T-helper 17 cell (primary cell): ENCODE results near the gene CSPG4. TPM values are rescaled to one million over a fixed set of nuclear protein-coding genes. Genes with fewer than 3 reads are reported as not detected.
"Not testable (repeated sequence)": the region's sequence is repeated elsewhere in the genome, so short reads cannot be mapped to it uniquely, and the experiment has no call there.

ENCODE experiments used
- ATAC-seq: fragments of 150-1000 bp; cut with Tn5 transposase; 2 replicates; pipeline ENCODE4 v1.10.0; 2021; ENCODE audit warnings: mild to moderate bottlenecking, moderate library complexity
- DNase-seq, 3 donors: peaks; one replicate each; pipeline versions ENCODE4 v3.0.0 to v3.0.0-alpha.2; 2020 to 2021
- H3K9me3 ChIP-seq: one replicate; pipeline ENCODE4 v1.7.0; 2013; ENCODE audit warnings: low read length, mild to moderate bottlenecking; ENCODE audit not compliant: control insufficient read depth, poor library complexity, severe bottlenecking
- H3K27ac Mint-ChIP-seq: one replicate; pipeline ENCODE4 v1.8.0; 2022; ENCODE audit warnings: mild to moderate bottlenecking, moderate library complexity, mixed read lengths
- H3K27me3 Mint-ChIP-seq: one replicate; pipeline ENCODE4 v1.8.0; 2022; ENCODE audit warnings: mixed read lengths
- H3K36me3 Mint-ChIP-seq: one replicate; pipeline ENCODE4 v1.8.0; 2022; ENCODE audit warnings: low read depth, mixed read lengths
- H3K4me1 Mint-ChIP-seq: one replicate; pipeline ENCODE4 v1.8.0; 2022; ENCODE audit warnings: mild to moderate bottlenecking, mixed read lengths
- H3K4me3 Mint-ChIP-seq: one replicate; pipeline ENCODE4 v1.8.0; 2022; ENCODE audit warnings: mild to moderate bottlenecking, moderate library complexity, mixed read lengths
- total RNA-seq, 4 donors: library from RNA in 2 of 4; stranded (reverse) in 2 of 4; gene quantifications; one replicate each; pipeline ENCODE4 v1.2.3 and lab custom pipeline; 2022 to 2026

Gene CSPG4
- total RNA-seq, 2 donors from 2014 or later: 0.08 TPM; not detected in 1

GRCh38 chr15:75689429-75689828 is 23.2 kb downstream of the CSPG4 start:
- H3K4me3 Mint-ChIP-seq, DNase-seq, H3K36me3 Mint-ChIP-seq, H3K4me1 Mint-ChIP-seq, H3K27ac Mint-ChIP-seq, H3K9me3 ChIP-seq, ATAC-seq: not testable (repeated sequence)
- peaks cover 15% of the 10 kb centered on the region for H3K27me3 Mint-ChIP-seq

- Mint-ChIP-seq H3K4me3 (no peak overlapping the region), H3K27me3 (peaks cover 14% of the 10 kb centered on the region), H3K4me1 (peaks cover 4% of the 10 kb centered on the region), H3K36me3 (peaks cover 4% of the 10 kb centered on the region), H3K27ac (no peak overlapping the region)
- no peaks in the 10 kb centered on the region for H3K9me3 ChIP-seq
- DNase-seq (no peak), ATAC-seq (no peak)
Observed at GRCh38 chr15:75688831-75689230, 23.8 kb downstream of the CSPG4 start.

GRCh38 chr15:75688278-75688557 is 24.4 kb downstream of the CSPG4 start:
- no peak for DNase-seq
- Mint-ChIP-seq H3K4me1 (peaks cover 4% of the 10 kb centered on the region), H3K27me3 (peaks cover 8% of the 10 kb centered on the region), H3K27ac (no peak overlapping the region), H3K4me3 (no peak overlapping the region), H3K36me3 (peaks cover 4% of the 10 kb centered on the region)
- no peak for ATAC-seq
- H3K9me3 ChIP-seq: no peaks in the 10 kb centered on the region

GRCh38 chr15:75687486-75688277 is 25.0 kb downstream of the CSPG4 start:
- Mint-ChIP-seq H3K36me3 (peaks cover 4% of the 10 kb centered on the region), H3K27ac (no peak overlapping the region), H3K4me3 (no peak overlapping the region), H3K27me3 (peaks cover 7% of the 10 kb centered on the region), H3K4me1 (peaks cover 4% of the 10 kb centered on the region)
- ATAC-seq: no peak
- DNase-seq: no peak
- no peaks in the 10 kb centered on the region for H3K9me3 ChIP-seq

- not testable (repeated sequence) for H3K4me1 Mint-ChIP-seq, H3K4me3 Mint-ChIP-seq, H3K27me3 Mint-ChIP-seq, H3K9me3 ChIP-seq, H3K36me3 Mint-ChIP-seq, H3K27ac Mint-ChIP-seq
- DNase-seq (peak; percentile 45 to 75 (median 63)), ATAC-seq (peak; percentile 87)
Observed at GRCh38 chr15:75686212-75686642, 26.4 kb downstream of the CSPG4 start.

- H3K9me3 ChIP-seq: no peaks in the 10 kb centered on the region
- Mint-ChIP-seq H3K27me3 (no peaks in the 10 kb centered on the region), H3K27ac (no peak overlapping the region), H3K36me3 (no peaks in the 10 kb centered on the region), H3K4me1 (no peaks in the 10 kb centered on the region), H3K4me3 (no peak overlapping the region)
- ATAC-seq: no peak
- DNase-seq: no peak
Observed at GRCh38 chr15:75685195-75685594, 27.5 kb downstream of the CSPG4 start.

- Mint-ChIP-seq H3K36me3 (no peaks in the 10 kb centered on the region), H3K4me3 (no peak overlapping the region), H3K27ac (no peak overlapping the region), H3K27me3 (no peaks in the 10 kb centered on the region), H3K4me1 (no peaks in the 10 kb centered on the region)
- no peaks in the 10 kb centered on the region for H3K9me3 ChIP-seq
- no peak for DNase-seq
- ATAC-seq: no peak
Observed at GRCh38 chr15:75684648-75685047, 28.0 kb downstream of the CSPG4 start.

- not testable (repeated sequence) for H3K9me3 ChIP-seq, H3K4me3 Mint-ChIP-seq, H3K4me1 Mint-ChIP-seq, H3K27me3 Mint-ChIP-seq, H3K36me3 Mint-ChIP-seq, H3K27ac Mint-ChIP-seq
- ATAC-seq: peak; percentile 79
- DNase-seq: peak; percentile 29 to 58 (median 46)
Observed at GRCh38 chr15:75683646-75684312, 28.9 kb downstream of the CSPG4 start.

GRCh38 chr15:75682181-75683135 is 30.2 kb downstream of the CSPG4 start:
- peaks cover 7% of the 10 kb centered on the region for H3K4me1 Mint-ChIP-seq
- ATAC-seq: no peak
- no peak for DNase-seq
- no peak overlapping the region for H3K27ac Mint-ChIP-seq
- H3K9me3 ChIP-seq: no peaks in the 10 kb centered on the region
- no peaks in the 10 kb centered on the region for H3K27me3 Mint-ChIP-seq
- no peaks in the 10 kb centered on the region for H3K36me3 Mint-ChIP-seq
- H3K4me3 Mint-ChIP-seq: no peak overlapping the region

GRCh38 chr15:75680007-75680789 is 32.5 kb downstream of the CSPG4 start:
- no peak for DNase-seq
- Mint-ChIP-seq H3K4me1 (peaks cover 7% of the 10 kb centered on the region), H3K36me3 (no peaks in the 10 kb centered on the region), H3K27me3 (no peaks in the 10 kb centered on the region), H3K4me3 (no peak overlapping the region), H3K27ac (no peak overlapping the region)
- ATAC-seq: no peak
- H3K9me3 ChIP-seq: no peaks in the 10 kb centered on the region

GRCh38 chr15:75678324-75678690 is 34.3 kb downstream of the CSPG4 start:
- not testable (repeated sequence) for H3K4me1 Mint-ChIP-seq, ATAC-seq, H3K36me3 Mint-ChIP-seq, H3K27ac Mint-ChIP-seq, H3K4me3 Mint-ChIP-seq, H3K27me3 Mint-ChIP-seq, DNase-seq, H3K9me3 ChIP-seq

- H3K27me3 Mint-ChIP-seq: no peaks in the 10 kb centered on the region
- H3K4me3 Mint-ChIP-seq: no peak overlapping the region
- ATAC-seq: no peak
- no peak overlapping the region for H3K27ac Mint-ChIP-seq
- H3K4me1 Mint-ChIP-seq: peaks cover 7% of the 10 kb centered on the region
- DNase-seq: no peak
- no peaks in the 10 kb centered on the region for H3K9me3 ChIP-seq
- no peaks in the 10 kb centered on the region for H3K36me3 Mint-ChIP-seq
Observed at GRCh38 chr15:75677465-75678323, 35.0 kb downstream of the CSPG4 start.
